ENCODE measurements around the gene SUPT6H. TPM values are rescaled to one million over a fixed set of nuclear protein-coding genes. Genes with fewer than 3 reads are reported as not detected.

The SUPT6H gene
- total RNA-seq, 1 donor: 46.8 TPM

- TF ChIP-seq CTCF (IDR thresholded peaks at IDR 0.05; ENCODE audit: insufficient read depth, low read length): no peak
- H3K4me3 ChIP-seq (ENCODE audit: low read depth, low read length): no peak overlapping the region
- DNase-seq (ENCODE audit: low read depth): no peak
These were observed 23.4 kb downstream of the SUPT6H start for GRCh38 chr17:28685366-28685765.

GRCh38 chr17:28686296-28686695 lies 24.3 kb downstream of the SUPT6H start:
- no peak for DNase-seq (ENCODE audit: low read depth)
- H3K4me3 ChIP-seq (ENCODE audit: low read depth, low read length): no peak overlapping the region
- no peak for TF ChIP-seq CTCF (IDR thresholded peaks at IDR 0.05; ENCODE audit: insufficient read depth, low read length)

GRCh38 chr17:28688481-28688880 lies 26.5 kb downstream of the SUPT6H start:
- H3K4me3 ChIP-seq (ENCODE audit: low read depth, low read length): no peak overlapping the region
- no peak for TF ChIP-seq CTCF (IDR thresholded peaks at IDR 0.05; ENCODE audit: insufficient read depth, low read length)
- DNase-seq (ENCODE audit: low read depth): no peak

- no peak overlapping the region for H3K4me3 ChIP-seq (ENCODE audit: low read depth, low read length)
- no peak for TF ChIP-seq CTCF (IDR thresholded peaks at IDR 0.05; ENCODE audit: insufficient read depth, low read length)
These were observed 27.0 kb downstream of the SUPT6H start for GRCh38 chr17:28689011-28689410.

GRCh38 chr17:28693869-28694268 lies 31.9 kb downstream of the SUPT6H start:
- no peak overlapping the region for H3K4me3 ChIP-seq (ENCODE audit: low read depth, low read length)
- no peak for DNase-seq (ENCODE audit: low read depth)
- TF ChIP-seq CTCF (IDR thresholded peaks at IDR 0.05; ENCODE audit: insufficient read depth, low read length): no peak

More at GRCh38 chr17:28689011-28689410, 27.0 kb downstream of the SUPT6H start:
- no peak for DNase-seq (ENCODE audit: low read depth)

GRCh38 chr17:28698253-28698941 lies 36.4 kb downstream of the SUPT6H start:
- DNase-seq (ENCODE audit: low read depth): no peak
- TF ChIP-seq CTCF (IDR thresholded peaks at IDR 0.05; ENCODE audit: insufficient read depth, low read length): no peak
- H3K4me3 ChIP-seq (ENCODE audit: low read depth, low read length): no peak overlapping the region

- TF ChIP-seq CTCF (IDR thresholded peaks at IDR 0.05; ENCODE audit: insufficient read depth, low read length): no peak
- no peak overlapping the region for H3K4me3 ChIP-seq (ENCODE audit: low read depth, low read length)
- DNase-seq (ENCODE audit: low read depth): no peak
These were observed 38.3 kb downstream of the SUPT6H start for GRCh38 chr17:28700278-28700677.

Data from fibroblast of the aortic adventitia (primary cell).